Measurements from ENCODE around the gene SHMT2.
"Not testable (repeated sequence)": the region's sequence is repeated elsewhere in the genome, so short reads cannot be mapped to it uniquely, and the experiment has no call there.

Gene SHMT2

DNA sequence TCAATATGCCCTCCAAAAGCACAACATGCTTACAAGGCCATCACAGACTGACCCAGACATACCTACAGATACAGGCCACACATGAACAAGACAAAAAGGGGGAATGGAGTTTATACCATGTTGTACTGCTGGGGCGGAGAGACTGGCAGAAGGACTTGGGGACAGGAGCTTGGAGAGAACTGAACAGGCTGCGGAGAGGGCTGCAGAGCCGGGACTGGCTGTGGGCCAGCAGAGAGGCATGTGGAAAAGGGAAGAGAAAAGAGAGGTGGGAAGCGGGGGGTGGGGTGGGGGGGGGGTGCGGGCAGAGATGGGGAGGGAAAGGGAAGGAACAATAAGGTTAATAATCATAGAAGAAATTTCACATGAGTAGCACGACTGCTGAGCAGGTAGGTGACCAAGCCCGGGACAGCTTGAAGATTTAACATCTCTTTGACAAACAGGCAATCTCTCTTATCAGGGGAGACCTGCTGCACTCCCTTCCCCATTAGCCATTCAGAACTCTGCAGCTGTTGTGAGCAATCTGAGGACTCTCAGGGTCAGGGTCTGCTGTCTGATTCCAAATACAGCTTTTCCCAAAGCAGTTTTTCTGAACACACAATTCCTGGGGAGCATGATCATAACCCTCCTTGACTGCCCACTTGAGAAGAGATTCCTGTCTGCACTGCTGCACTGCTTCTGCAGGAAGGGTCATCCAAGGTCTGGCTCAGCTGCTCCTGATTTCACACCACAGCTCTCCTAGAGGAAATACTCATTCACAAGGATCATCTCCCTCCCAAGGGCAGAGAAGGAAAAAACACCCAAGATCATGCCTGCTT is 43.0 kb downstream of the SHMT2 start:
- DNase-seq, result no peak

- no peak for DNase-seq
Observed at GRCh38 chr12:57273516-57273915, 44.0 kb downstream of the SHMT2 start.

GRCh38 chr12:57276233-57276632 is 46.7 kb downstream of the SHMT2 start:
- not testable (repeated sequence) for DNase-seq

DNA sequence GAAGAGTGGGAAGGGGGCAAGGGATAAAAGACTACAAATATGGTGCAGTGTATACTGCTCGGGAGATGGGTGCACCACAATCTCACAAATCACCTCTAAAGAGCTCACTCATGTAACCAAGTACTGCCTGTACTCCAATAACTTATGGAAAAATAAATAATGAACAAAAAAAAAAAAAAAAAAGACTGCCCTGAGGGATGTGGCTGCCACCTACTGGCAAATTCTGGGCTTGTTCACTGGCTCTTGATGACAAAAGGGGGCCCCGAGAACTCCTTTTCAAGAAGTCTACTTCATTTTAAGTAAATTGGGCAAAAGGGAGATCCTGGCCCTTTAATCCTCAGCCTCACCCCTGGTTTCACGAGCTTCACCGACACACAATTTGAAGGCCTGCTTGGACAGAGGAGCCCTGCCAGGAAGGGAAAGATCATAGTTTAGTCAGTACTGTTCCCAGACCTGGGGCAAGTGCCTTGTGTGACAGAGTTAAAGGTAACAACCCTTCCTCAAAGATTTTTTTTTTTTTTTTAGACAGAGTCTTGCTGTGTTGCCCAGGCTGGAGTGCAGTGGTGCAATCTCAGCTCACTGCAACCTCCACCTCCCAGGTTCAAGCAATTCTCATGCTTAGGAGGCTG is 47.5 kb downstream of the SHMT2 start:
- DNase-seq, result peak; percentile 7

- no peak for DNase-seq
Observed at GRCh38 chr12:57278465-57279381, 49.2 kb downstream of the SHMT2 start.

- peak; percentile 67 for DNase-seq
Observed at GRCh38 chr12:57280211-57281062, 50.9 kb downstream of the SHMT2 start.

GRCh38 chr12:57282073-57282472 is 52.6 kb downstream of the SHMT2 start:
- not testable (repeated sequence) for DNase-seq

Data from CD4-positive, alpha-beta T cell treated with Interleukin-12 subunit alpha and Interleukin-12 subunit beta, for 1 hour (primary cell).